PC-9 (cell line): Measurements from ENCODE around the gene LRRC4C. TPM values are rescaled to one million over a fixed set of nuclear protein-coding genes. Genes with fewer than 3 reads are reported as not detected.
A peak's percentile ranks its signal among the peaks of the same experiment; 100 is the strongest.

Source experiments
- BruUV-seq: library from RNA; stranded (reverse); fragments of 400-500 nt; replicated peaks from 2 replicates; lab custom pipeline; 2021; lab: Mats Ljungman, UMichigan
- CTCF ChIA-PET: fragments of 300-600 bp; sonication (Branson Sonifier 250); formaldehyde crosslinking; loops from one replicate; lab custom pipeline; 2022; ENCODE audit warnings: antibody characterized with exemption; lab: Charles Lee
- POLR2A ChIA-PET: fragments of 300-600 bp; sonication (Branson Sonifier 250); formaldehyde crosslinking; loops from one replicate; lab custom pipeline; 2022; ENCODE audit warnings: antibody characterized with exemption; ENCODE audit not compliant: unreplicated experiment; lab: Charles Lee
- DNase-seq, 2 experiments: peaks; one replicate each; pipeline versions ENCODE4 v3.0.0 to v3.0.0-alpha.2; 2015 to 2022; ENCODE audit warnings: mixed read lengths in 1 of 2
- H2AFZ ChIP-seq: fragments of 200-600 bp; sonication (generic); 2 replicates; pipeline ENCODE4 v1.8.1; 2017; ENCODE audit warnings: antibody characterized with exemption
- H3F3A ChIP-seq: fragments of 200-600 bp; sonication (generic); 2 replicates; pipeline ENCODE4 v1.8.1; 2017; ENCODE audit warnings: antibody characterized with exemption, mild to moderate bottlenecking, low read depth; ENCODE audit not compliant: insufficient read depth
- H3K27ac ChIP-seq: fragments of 200-600 bp; sonication (generic); 2 replicates; pipeline ENCODE4 v1.6.1; 2016; ENCODE audit warnings: mixed run types
- H3K27me3 ChIP-seq: fragments of 200-600 bp; sonication (generic); 2 replicates; pipeline ENCODE4 v1.6.1; 2016; ENCODE audit warnings: low read depth, mixed run types; ENCODE audit not compliant: insufficient read depth
- H3K36me3 ChIP-seq: fragments of 200-600 bp; sonication (generic); 2 replicates; pipeline ENCODE4 v1.6.1; 2016; ENCODE audit warnings: low read depth, mixed run types
- H3K4me1 ChIP-seq: fragments of 200-600 bp; sonication (generic); replicated peaks from 2 replicates; pipeline ENCODE4 v1.6.1; 2016; ENCODE audit warnings: mixed run types; ENCODE audit not compliant: insufficient read depth
- H3K4me2 ChIP-seq: fragments of 200-600 bp; sonication (generic); 2 replicates; pipeline ENCODE4 v1.6.1; 2017; ENCODE audit warnings: mixed run types
- H3K4me3 ChIP-seq: fragments of 200-600 bp; sonication (generic); 2 replicates; pipeline ENCODE4 v1.6.1; 2016; ENCODE audit warnings: mixed run types
- H3K79me2 ChIP-seq: fragments of 200-600 bp; sonication (generic); 2 replicates; pipeline ENCODE4 v1.6.1; 2017; ENCODE audit warnings: low read depth, mixed run types
- H3K9me2 ChIP-seq: fragments of 200-600 bp; sonication (generic); 2 replicates; pipeline ENCODE4 v1.8.1; 2017; ENCODE audit warnings: mild to moderate bottlenecking; ENCODE audit not compliant: insufficient read depth
- H3K9me3 ChIP-seq: fragments of 200-600 bp; sonication (generic); 2 replicates; pipeline ENCODE4 v1.8.1; 2016; ENCODE audit warnings: low read depth; ENCODE audit not compliant: insufficient read depth
- H4K20me1 ChIP-seq: fragments of 200-600 bp; sonication (generic); 2 replicates; pipeline ENCODE4 v1.8.1; 2017; ENCODE audit not compliant: insufficient read depth
- EZH2 ChIP-seq: fragments of 200-600 bp; sonication (generic); IDR thresholded peaks from 2 replicates; pipeline ENCODE4 v1.8.0; 2017; ENCODE audit warnings: antibody characterized with exemption, low read depth
- intact Hi-C: fragments of 100-400 bp; cut with micrococcal nuclease; formaldehyde crosslinking; loops from one replicate; pipeline ENCODE4 v1.10.0; 2022; ENCODE audit not compliant: unreplicated experiment
- total RNA-seq: library from RNA; stranded (reverse); gene quantifications from 2 replicates; pipeline ENCODE4 v1.2.3, GENCODE V29; 2021
- TF ChIP-seq, protein P1 (sequence below): fragments of 200-600 bp; sonication (generic); conservative IDR thresholded peaks from 2 replicates; pipeline ENCODE4 v1.6.1; 2017; ENCODE audit warnings: mixed run types, antibody characterized with exemption, mild to moderate bottlenecking, moderate library complexity

Gene LRRC4C
- total RNA-seq, 1 experiment from 2014 or later = not detected

DNA sequence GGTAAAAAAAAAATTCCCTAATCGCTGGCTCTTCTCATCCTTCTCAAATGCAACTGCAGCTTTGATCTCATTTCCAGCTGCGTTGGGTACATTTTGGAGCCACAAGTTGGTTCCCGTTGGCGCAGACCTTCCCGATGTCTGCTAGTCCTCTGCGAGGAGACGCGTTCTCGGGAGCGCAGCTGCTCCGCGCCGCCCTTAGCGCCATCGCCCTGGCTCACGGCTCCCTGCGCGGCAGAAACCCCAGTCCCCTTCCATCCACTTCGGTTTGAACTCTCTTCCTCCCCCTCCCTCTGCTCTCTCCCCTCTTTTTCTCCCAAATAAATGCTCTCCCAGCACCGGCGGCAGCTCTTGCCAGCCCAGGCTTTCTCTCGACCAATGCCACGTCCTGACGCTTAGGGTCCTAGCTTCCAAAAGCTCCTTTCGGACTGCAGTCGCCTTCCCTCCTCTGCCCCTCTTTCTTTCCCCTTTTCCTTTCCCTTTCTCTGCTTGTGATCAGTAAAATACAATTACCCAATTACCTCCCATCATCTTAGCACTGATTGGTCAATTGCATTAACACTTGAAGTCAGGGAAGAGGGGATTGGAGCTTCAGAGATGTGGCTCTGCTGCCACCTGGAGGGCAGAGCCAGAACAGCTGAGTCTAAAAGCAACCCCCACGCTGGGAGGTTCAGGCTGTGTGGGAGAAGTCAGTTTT is 1165.7 kb downstream of the LRRC4C start:
- Histone ChIP-seq H3K4me1 (no peaks in the 10 kb centered on the region), H4K20me1 (no peaks in the 10 kb centered on the region), H3K79me2 (no peaks in the 10 kb centered on the region), H3K27ac (no peak overlapping the region), H3K27me3 (no peaks in the 10 kb centered on the region), H2AFZ (no peak overlapping the region), H3K4me2 (no peak overlapping the region), H3K9me2 (0 out of 2 replicates have a peak, but pooled peaks cover 3% of the 10 kb centered on the region), H3F3A (no peaks in the 10 kb centered on the region), H3K9me3 (no peaks in the 10 kb centered on the region), H3K36me3 (no peaks in the 10 kb centered on the region), H3K4me3 (no peak overlapping the region)
- ChIA-PET CTCF (interaction anchor here (0.6 kb wide), 1 partner anchor 1754 kb away, joined by 3 read pairs; no protein-coding TSS in a partner anchor), POLR2A (no interaction called here)
- TF ChIP-seq, protein P1, sequence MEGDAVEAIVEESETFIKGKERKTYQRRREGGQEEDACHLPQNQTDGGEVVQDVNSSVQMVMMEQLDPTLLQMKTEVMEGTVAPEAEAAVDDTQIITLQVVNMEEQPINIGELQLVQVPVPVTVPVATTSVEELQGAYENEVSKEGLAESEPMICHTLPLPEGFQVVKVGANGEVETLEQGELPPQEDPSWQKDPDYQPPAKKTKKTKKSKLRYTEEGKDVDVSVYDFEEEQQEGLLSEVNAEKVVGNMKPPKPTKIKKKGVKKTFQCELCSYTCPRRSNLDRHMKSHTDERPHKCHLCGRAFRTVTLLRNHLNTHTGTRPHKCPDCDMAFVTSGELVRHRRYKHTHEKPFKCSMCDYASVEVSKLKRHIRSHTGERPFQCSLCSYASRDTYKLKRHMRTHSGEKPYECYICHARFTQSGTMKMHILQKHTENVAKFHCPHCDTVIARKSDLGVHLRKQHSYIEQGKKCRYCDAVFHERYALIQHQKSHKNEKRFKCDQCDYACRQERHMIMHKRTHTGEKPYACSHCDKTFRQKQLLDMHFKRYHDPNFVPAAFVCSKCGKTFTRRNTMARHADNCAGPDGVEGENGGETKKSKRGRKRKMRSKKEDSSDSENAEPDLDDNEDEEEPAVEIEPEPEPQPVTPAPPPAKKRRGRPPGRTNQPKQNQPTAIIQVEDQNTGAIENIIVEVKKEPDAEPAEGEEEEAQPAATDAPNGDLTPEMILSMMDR = peak; percentile 86
- no peak for TF ChIP-seq EZH2
- intact Hi-C loops = no loop called here
- peak in 1 of 2 experiments; percentile 11 for DNase-seq
- BruUV-seq = no TSS peak

DNA sequence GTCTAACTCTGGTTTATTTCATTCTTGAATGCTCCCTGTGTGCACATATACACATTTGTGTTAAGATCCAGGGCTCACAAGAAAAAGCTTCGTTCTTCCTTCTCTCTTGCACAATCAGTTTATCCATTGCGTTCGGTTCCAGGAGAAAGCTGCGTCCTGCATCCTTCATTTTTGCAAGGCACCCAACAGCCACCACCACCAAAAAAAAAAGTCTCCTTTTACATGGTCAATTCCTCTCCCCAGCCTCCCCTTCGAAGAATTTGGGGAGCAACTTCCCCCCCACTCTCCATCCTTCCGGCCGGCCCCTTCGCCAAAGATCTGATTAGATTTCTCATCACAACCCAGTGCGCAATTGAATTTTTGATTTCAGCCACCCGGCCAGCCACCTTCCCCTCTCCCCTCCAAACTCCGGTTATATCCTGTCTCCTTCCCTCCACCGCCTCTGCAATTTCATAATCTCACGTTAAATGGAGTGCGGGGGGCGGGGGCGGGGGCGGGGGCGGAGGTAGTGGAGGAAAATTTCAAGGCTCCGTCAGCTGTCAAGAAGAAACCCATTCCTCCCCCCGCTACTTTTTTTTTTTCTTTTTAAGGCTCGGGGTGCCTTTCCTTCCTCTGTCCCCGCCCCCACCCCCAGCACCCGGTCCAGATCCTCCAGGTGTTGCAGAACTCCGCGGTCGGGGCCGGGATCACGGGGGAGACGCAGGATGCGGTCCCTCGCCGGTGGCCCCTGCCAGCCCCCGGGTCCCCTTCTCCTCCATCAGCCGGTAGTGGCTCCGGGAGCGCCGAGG is 1166.5 kb downstream of the LRRC4C start:
- CTCF ChIA-PET = no interaction called here
- Histone ChIP-seq H3K27me3 (no peaks in the 10 kb centered on the region), H2AFZ (no peak overlapping the region), H3K9me2 (0 out of 2 replicates have a peak, but pooled peaks cover 3% of the 10 kb centered on the region), H3K9me3 (no peaks in the 10 kb centered on the region), H3K4me3 (no peak overlapping the region), H3K4me1 (no peaks in the 10 kb centered on the region), H3K79me2 (no peaks in the 10 kb centered on the region), H3F3A (no peaks in the 10 kb centered on the region), H3K36me3 (no peaks in the 10 kb centered on the region), H4K20me1 (no peaks in the 10 kb centered on the region), H3K27ac (no peak overlapping the region), H3K4me2 (no peak overlapping the region)
- TF ChIP-seq EZH2 = no peak
- TF ChIP-seq, protein P1 = no peak
- POLR2A ChIA-PET = no interaction called here
- intact Hi-C loops = no loop called here
- no TSS peak for BruUV-seq
- no peak for DNase-seq

DNA sequence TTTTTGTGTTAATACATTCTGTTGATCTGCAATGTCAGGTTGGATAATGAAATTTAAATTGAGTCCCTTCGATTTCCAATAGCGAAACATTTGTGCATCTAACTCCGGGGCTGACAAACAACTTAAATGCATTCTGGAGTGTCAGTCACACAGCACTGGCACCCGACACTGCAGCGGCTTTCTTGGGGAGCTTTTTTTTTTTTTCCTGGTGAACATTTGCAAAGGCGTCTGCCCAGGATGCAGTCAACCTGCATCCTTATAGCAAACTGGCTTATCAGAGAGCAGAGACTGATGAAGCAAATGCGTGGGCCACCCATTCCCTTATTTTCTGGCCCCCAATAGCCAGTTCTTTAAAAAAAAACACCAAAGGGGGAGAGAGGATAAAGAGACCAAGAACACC is 1167.7 kb downstream of the LRRC4C start:
- H3K4me2 ChIP-seq = no peak overlapping the region
- POLR2A ChIA-PET = no interaction called here

More for the DNA sequence above, 1167.7 kb downstream of the LRRC4C start:
- no peak for DNase-seq
- no peak for TF ChIP-seq EZH2
- TF ChIP-seq, protein P1 = no peak
- CTCF ChIA-PET = no interaction called here
- H3K36me3 ChIP-seq = no peaks in the 10 kb centered on the region
- BruUV-seq = no TSS peak
- no peaks in the 10 kb centered on the region for H3F3A ChIP-seq
- H2AFZ ChIP-seq = no peak overlapping the region
- H3K4me1 ChIP-seq = no peaks in the 10 kb centered on the region
- no peak overlapping the region for H3K27ac ChIP-seq
- H3K79me2 ChIP-seq = no peaks in the 10 kb centered on the region
- H4K20me1 ChIP-seq = no peaks in the 10 kb centered on the region
- H3K9me2 ChIP-seq = 0 out of 2 replicates have a peak, but pooled peaks cover 3% of the 10 kb centered on the region
- no peaks in the 10 kb centered on the region for H3K27me3 ChIP-seq
- no peaks in the 10 kb centered on the region for H3K9me3 ChIP-seq
- intact Hi-C loops = no loop called here
- H3K4me3 ChIP-seq = no peak overlapping the region
